Keratinocyte (primary cell): Measurements from ENCODE around the gene GRIN1. TPM values are rescaled to one million over a fixed set of nuclear protein-coding genes. Genes with fewer than 3 reads are reported as not detected.

Source experiments
- DNase-seq: peaks from one replicate; pipeline ENCODE4 v3.0.0-alpha.2; 2011; ENCODE audit warnings: low read depth, missing footprints, low spot score
- FAIRE-seq: peaks from 2 replicates; lab custom pipeline; 2011; peaks lifted over from hg19 to GRCh38; lab: Jason Lieb, UNC
- H2AFZ ChIP-seq: 2 replicates; pipeline ENCODE4 v1.6.0; 2012; ENCODE audit warnings: low read length, control low read depth, inconsistent platforms; ENCODE audit not compliant: control insufficient read depth
- H3K27ac ChIP-seq: 2 replicates; pipeline ENCODE4 v1.5.1; 2011; ENCODE audit warnings: low read length; ENCODE audit not compliant: control insufficient read depth, insufficient read depth
- H3K27me3 ChIP-seq: 3 replicates; pipeline ENCODE4 v1.6.0; 2011; ENCODE audit warnings: low read length; ENCODE audit not compliant: control insufficient read depth, insufficient read depth; ENCODE audit errors: extremely low read depth
- H3K36me3 ChIP-seq, 2 experiments: 2 replicates in 1 of 2; 3 replicates in 1 of 2; pipeline ENCODE4 v1.5.1; 2011; ENCODE audit warnings: low read length in 2 of 2, mild to moderate bottlenecking in 1 of 2; ENCODE audit not compliant: control insufficient read depth in 2 of 2, insufficient read depth in 2 of 2; ENCODE audit errors: extremely low read depth in 1 of 2
- H3K4me1 ChIP-seq: 3 replicates; pipeline ENCODE4 v1.5.1; 2011; ENCODE audit warnings: low read length; ENCODE audit not compliant: control insufficient read depth, insufficient read depth; ENCODE audit errors: extremely low read depth
- H3K4me2 ChIP-seq: 3 replicates; pipeline ENCODE4 v1.6.0; 2011; ENCODE audit warnings: low read depth, low read length; ENCODE audit not compliant: control insufficient read depth, insufficient read depth; ENCODE audit errors: extremely low read depth
- H3K4me3 ChIP-seq, 3 experiments: fragments of 200-600 bp in 1 of 3; sonication (generic) in 1 of 3; 2 replicates in 2 of 3; 3 replicates in 1 of 3; pipeline ENCODE4 v1.5.1; 2011 to 2016; ENCODE audit warnings: low read length in 3 of 3, mild to moderate bottlenecking in 3 of 3, control low read depth in 2 of 3, inconsistent platforms in 1 of 3, low read depth in 1 of 3, mixed read lengths in 1 of 3, mixed run types in 1 of 3, moderate library complexity in 1 of 3; ENCODE audit not compliant: control insufficient read depth in 2 of 3, insufficient read depth in 2 of 3; ENCODE audit errors: extremely low read depth in 1 of 3
- H3K79me2 ChIP-seq: 2 replicates; pipeline ENCODE4 v1.6.0; 2012; ENCODE audit warnings: low read length; ENCODE audit not compliant: control insufficient read depth, insufficient read depth
- H3K9ac ChIP-seq: 3 replicates; pipeline ENCODE4 v1.6.0; 2011; ENCODE audit warnings: low read length; ENCODE audit not compliant: control insufficient read depth, insufficient read depth; ENCODE audit errors: extremely low read depth
- H3K9me1 ChIP-seq: 3 replicates; pipeline ENCODE4 v1.6.0; 2011; ENCODE audit warnings: low read length; ENCODE audit not compliant: control insufficient read depth, insufficient read depth; ENCODE audit errors: extremely low read depth
- H3K9me3 ChIP-seq: 2 replicates; pipeline ENCODE4 v1.5.1; 2012; ENCODE audit warnings: low read depth, low read length; ENCODE audit not compliant: control insufficient read depth
- H4K20me1 ChIP-seq: 3 replicates; pipeline ENCODE4 v1.6.0; 2011; ENCODE audit warnings: low read length; ENCODE audit not compliant: control insufficient read depth, insufficient read depth; ENCODE audit errors: extremely low read depth
- EZH2 ChIP-seq: IDR thresholded peaks from one replicate; pipeline ENCODE4 v1.6.1; 2012; ENCODE audit warnings: inconsistent platforms, mild to moderate bottlenecking, low read length, moderate library complexity
- dilution Hi-C: fragments of 300-500 bp; cut with MboI; formaldehyde crosslinking; loops from one replicate; pipeline ENCODE4 v1.7.0; 2020; ENCODE audit warnings: low sequenced_read_pairs; ENCODE audit not compliant: extremely low pct_ligation_motif_present
- polyA plus RNA-seq, 5 experiments: library from polyadenylated mRNA; depleted of rRNA in 3 of 5; stranded (reverse) in 3 of 5; stranded (forward) in 1 of 5; unstranded in 1 of 5; fragments of >200 nt; gene quantifications; 1 replicate in 1 of 5; 2 replicates in 3 of 5; 3 replicates in 1 of 5; pipeline versions ENCODE4 v1.2.1 to v1.2.3, GENCODE V29; 2011 to 2012; ENCODE audit warnings: missing spikeins in 2 of 5, low read depth in 1 of 5, low replicate concordance in 1 of 5
- TF ChIP-seq, protein P1 (sequence below), 3 experiments: IDR thresholded peaks in 1 of 3; conservative IDR thresholded peaks in 1 of 3; optimal IDR thresholded peaks in 1 of 3; 2 replicates in 2 of 3; 3 replicates in 1 of 3; pipeline versions ENCODE3 to v1.5.1; 2011; ENCODE audit warnings: low read length in 3 of 3, mild to moderate bottlenecking in 3 of 3, moderate library complexity in 2 of 3, control low read depth in 1 of 3, inconsistent platforms in 1 of 3; ENCODE audit not compliant: insufficient read depth in 2 of 3; ENCODE audit errors: extremely low read depth in 1 of 3

Gene GRIN1
- polyA plus RNA-seq, 1 donor (not counting 4 experiments of a cell fraction or from before 2014, with no cell fraction given): 0.03 TPM

DNA sequence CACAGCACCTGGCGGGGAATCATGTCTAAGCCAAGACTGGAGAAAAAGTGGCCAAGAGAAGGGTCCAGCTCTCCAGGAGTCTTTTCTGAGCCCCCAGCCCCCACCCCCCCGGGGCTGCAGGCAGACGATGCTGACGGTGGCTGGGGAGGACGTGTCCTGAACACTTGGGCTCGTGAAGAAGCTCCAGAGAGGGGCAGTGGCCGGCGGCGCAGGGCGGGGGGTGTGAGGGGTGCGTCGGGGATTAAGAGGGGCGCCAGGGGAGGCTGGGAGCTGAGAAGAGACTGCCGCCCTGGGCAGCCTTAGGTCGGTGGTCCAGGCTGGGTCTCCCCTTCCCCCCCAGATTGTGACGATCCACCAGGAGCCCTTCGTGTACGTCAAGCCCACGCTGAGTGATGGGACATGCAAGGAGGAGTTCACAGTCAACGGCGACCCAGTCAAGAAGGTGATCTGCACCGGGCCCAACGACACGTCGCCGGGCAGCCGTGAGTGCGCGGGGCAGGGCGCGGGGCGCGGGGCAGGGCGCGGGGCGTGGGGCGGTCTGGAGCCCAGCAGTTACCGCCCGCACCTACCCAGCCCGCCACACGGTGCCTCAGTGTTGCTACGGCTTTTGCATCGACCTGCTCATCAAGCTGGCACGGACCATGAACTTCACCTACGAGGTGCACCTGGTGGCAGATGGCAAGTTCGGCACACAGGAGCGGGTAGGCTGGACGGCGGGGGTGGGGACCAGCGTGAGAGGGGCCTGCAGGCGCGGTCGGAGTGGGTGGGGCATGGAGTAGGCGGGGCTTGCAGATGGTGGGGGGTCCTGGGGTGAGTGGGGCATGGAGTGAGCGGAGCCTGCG lies 22.0 kb downstream of the GRIN1 start:
- no peak overlapping the region for H2AFZ ChIP-seq
- no peaks in the 10 kb centered on the region for H3K79me2 ChIP-seq
- TF ChIP-seq, protein P1, sequence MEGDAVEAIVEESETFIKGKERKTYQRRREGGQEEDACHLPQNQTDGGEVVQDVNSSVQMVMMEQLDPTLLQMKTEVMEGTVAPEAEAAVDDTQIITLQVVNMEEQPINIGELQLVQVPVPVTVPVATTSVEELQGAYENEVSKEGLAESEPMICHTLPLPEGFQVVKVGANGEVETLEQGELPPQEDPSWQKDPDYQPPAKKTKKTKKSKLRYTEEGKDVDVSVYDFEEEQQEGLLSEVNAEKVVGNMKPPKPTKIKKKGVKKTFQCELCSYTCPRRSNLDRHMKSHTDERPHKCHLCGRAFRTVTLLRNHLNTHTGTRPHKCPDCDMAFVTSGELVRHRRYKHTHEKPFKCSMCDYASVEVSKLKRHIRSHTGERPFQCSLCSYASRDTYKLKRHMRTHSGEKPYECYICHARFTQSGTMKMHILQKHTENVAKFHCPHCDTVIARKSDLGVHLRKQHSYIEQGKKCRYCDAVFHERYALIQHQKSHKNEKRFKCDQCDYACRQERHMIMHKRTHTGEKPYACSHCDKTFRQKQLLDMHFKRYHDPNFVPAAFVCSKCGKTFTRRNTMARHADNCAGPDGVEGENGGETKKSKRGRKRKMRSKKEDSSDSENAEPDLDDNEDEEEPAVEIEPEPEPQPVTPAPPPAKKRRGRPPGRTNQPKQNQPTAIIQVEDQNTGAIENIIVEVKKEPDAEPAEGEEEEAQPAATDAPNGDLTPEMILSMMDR (optimal IDR thresholded peaks at IDR 0.05 in 1 of 3, IDR thresholded peaks at IDR 0.05 in 1 of 3, conservative IDR thresholded peaks at IDR 0.05 in 1 of 3; ENCODE audit: extremely low read depth in 1 of 3, insufficient read depth in 2 of 3, low read length in 3 of 3): no peak
- TF ChIP-seq EZH2: no peak
- H3K4me1 ChIP-seq: peaks cover 4% of the 10 kb centered on the region
- no peaks in the 10 kb centered on the region for H3K9me3 ChIP-seq
- H3K27me3 ChIP-seq: peaks cover 82% of the 10 kb centered on the region
- no peak overlapping the region for H3K4me3 ChIP-seq
- no peaks in the 10 kb centered on the region for H4K20me1 ChIP-seq
- no peak for DNase-seq
- H3K36me3 ChIP-seq: no peaks in the 10 kb centered on the region
- dilution Hi-C loops: no loop called here
- no peak overlapping the region for H3K4me2 ChIP-seq
- H3K27ac ChIP-seq: no peak overlapping the region
- no peak overlapping the region for H3K9ac ChIP-seq
- no peaks in the 10 kb centered on the region for H3K9me1 ChIP-seq
- FAIRE-seq: no peak

GRCh38 chr9:137161558-137162486 lies 22.9 kb downstream of the GRIN1 start:
- H3K4me1 ChIP-seq: no peaks in the 10 kb centered on the region
- H3K36me3 ChIP-seq: no peaks in the 10 kb centered on the region
- H3K27ac ChIP-seq: no peak overlapping the region
- FAIRE-seq (no peak), DNase-seq (no peak)
- H3K4me2 ChIP-seq: no peak overlapping the region
- TF ChIP-seq, protein P1 (optimal IDR thresholded peaks at IDR 0.05 in 1 of 3, IDR thresholded peaks at IDR 0.05 in 1 of 3, conservative IDR thresholded peaks at IDR 0.05 in 1 of 3; ENCODE audit: extremely low read depth in 1 of 3, insufficient read depth in 2 of 3, low read length in 3 of 3): no peak
- TF ChIP-seq EZH2: peak; percentile 55
- H3K79me2 ChIP-seq: no peaks in the 10 kb centered on the region
- no peak overlapping the region for H3K9ac ChIP-seq
- no peaks in the 10 kb centered on the region for H3K9me3 ChIP-seq
- no peak overlapping the region for H2AFZ ChIP-seq
- H4K20me1 ChIP-seq: no peaks in the 10 kb centered on the region
- peaks cover 82% of the 10 kb centered on the region for H3K27me3 ChIP-seq
- no peak overlapping the region for H3K4me3 ChIP-seq
- H3K9me1 ChIP-seq: no peaks in the 10 kb centered on the region
- dilution Hi-C loops: no loop called here
